Mesenchymal stem cell (in vitro differentiated cells and primary cell): ENCODE data around the gene TESMIN.

Experiments
- DNase-seq: peaks from one replicate; pipeline ENCODE4 v3.0.0-alpha.2; 2013
- H2AFZ ChIP-seq: one replicate; pipeline ENCODE4 v1.6.1; 2013; ENCODE audit warnings: low read depth, mild to moderate bottlenecking, control low read depth, inconsistent platforms, low read length, moderate library complexity
- H2AK5ac ChIP-seq: 2 replicates; pipeline ENCODE4 v1.6.1; 2013; ENCODE audit warnings: low read length, moderate library complexity, mild to moderate bottlenecking, inconsistent platforms; ENCODE audit not compliant: severe bottlenecking
- H2BK120ac ChIP-seq: one replicate; pipeline ENCODE4 v1.6.1; 2013; ENCODE audit warnings: low read depth, mild to moderate bottlenecking, inconsistent platforms, low read length, moderate library complexity
- H2BK12ac ChIP-seq, 2 experiments: one replicate each; pipeline ENCODE4 v1.6.1; 2013; ENCODE audit warnings: inconsistent platforms in 2 of 2, low read length in 2 of 2, mild to moderate bottlenecking in 2 of 2, moderate library complexity in 2 of 2, control low read depth in 1 of 2
- H2BK15ac ChIP-seq: one replicate; pipeline ENCODE4 v1.6.1; 2013; ENCODE audit warnings: mild to moderate bottlenecking, low read depth, inconsistent platforms; ENCODE audit not compliant: poor library complexity, severe bottlenecking
- H2BK5ac ChIP-seq: 2 replicates; pipeline ENCODE4 v1.6.1; 2013; ENCODE audit warnings: low read depth, mild to moderate bottlenecking, low read length, control low read depth, inconsistent platforms; ENCODE audit not compliant: poor library complexity, severe bottlenecking
- H3K14ac ChIP-seq, 2 experiments: one replicate each; pipeline ENCODE4 v1.6.1; 2013; ENCODE audit warnings: inconsistent platforms in 2 of 2, low read length in 2 of 2, control low read depth in 1 of 2, mild to moderate bottlenecking in 1 of 2, moderate library complexity in 1 of 2
- H3K18ac ChIP-seq, 2 experiments: one replicate each; pipeline ENCODE4 v1.6.1; 2013; ENCODE audit warnings: inconsistent platforms in 2 of 2, low read length in 2 of 2, control low read depth in 1 of 2, low read depth in 1 of 2, mild to moderate bottlenecking in 1 of 2
- H3K23ac ChIP-seq, 2 experiments: one replicate each; pipeline ENCODE4 v1.6.1; 2013; ENCODE audit warnings: inconsistent platforms in 2 of 2, low read length in 2 of 2, mild to moderate bottlenecking in 2 of 2, moderate library complexity in 2 of 2, control low read depth in 1 of 2
- H3K27ac ChIP-seq: 2 replicates; pipeline ENCODE4 v1.5.1; 2013; ENCODE audit warnings: mild to moderate bottlenecking, moderate library complexity, low read length, control low read depth, inconsistent platforms; ENCODE audit not compliant: poor library complexity, severe bottlenecking
- H3K27me3 ChIP-seq, 2 experiments: 2 replicates each; pipeline versions ENCODE4 v1.6.1 to v1.7.0; 2013; ENCODE audit warnings: low read length in 2 of 2, mild to moderate bottlenecking in 2 of 2, moderate library complexity in 2 of 2, control low read depth in 1 of 2, inconsistent platforms in 1 of 2; ENCODE audit not compliant: control insufficient read depth in 1 of 2, insufficient read depth in 1 of 2
- H3K36me3 ChIP-seq, 2 experiments: 2 replicates each; pipeline versions ENCODE4 v1.6.1 to v1.7.0; 2013; ENCODE audit warnings: low read length in 2 of 2, control low read depth in 1 of 2, inconsistent platforms in 1 of 2, low read depth in 1 of 2, mild to moderate bottlenecking in 1 of 2; ENCODE audit not compliant: insufficient read depth in 2 of 2, control insufficient read depth in 1 of 2
- H3K4ac ChIP-seq, 2 experiments: one replicate each; pipeline ENCODE4 v1.6.1; 2013; ENCODE audit warnings: inconsistent platforms in 2 of 2, low read length in 2 of 2, mild to moderate bottlenecking in 2 of 2, moderate library complexity in 2 of 2, control low read depth in 1 of 2, low read depth in 1 of 2
- H3K4me1 ChIP-seq: 2 replicates; pipeline ENCODE4 v1.6.1; 2013; ENCODE audit warnings: low read depth, low read length, control low read depth; ENCODE audit not compliant: control insufficient read depth, insufficient read depth
- H3K4me2 ChIP-seq: 2 replicates; pipeline ENCODE4 v1.6.1; 2013; ENCODE audit warnings: low read length, mild to moderate bottlenecking, inconsistent platforms; ENCODE audit not compliant: poor library complexity, severe bottlenecking
- H3K4me3 ChIP-seq, 2 experiments: 2 replicates each; pipeline versions ENCODE4 v1.5.1 to v1.7.0; 2013; ENCODE audit warnings: low read length in 2 of 2, mild to moderate bottlenecking in 2 of 2, control low read depth in 1 of 2, low read depth in 1 of 2; ENCODE audit not compliant: insufficient read depth in 1 of 2
- H3K79me1 ChIP-seq: replicated peaks from 2 replicates; pipeline ENCODE4 v1.6.1; 2013; ENCODE audit warnings: mild to moderate bottlenecking, control low read depth, low read length, inconsistent platforms; ENCODE audit not compliant: poor library complexity, severe bottlenecking
- H3K9ac ChIP-seq: 2 replicates; pipeline ENCODE4 v1.7.0; 2013; ENCODE audit warnings: mild to moderate bottlenecking, low read length, moderate library complexity
- H3K9me3 ChIP-seq: 2 replicates; pipeline ENCODE4 v1.7.0; 2013; ENCODE audit warnings: mild to moderate bottlenecking, low read length; ENCODE audit not compliant: control insufficient read depth
- H4K8ac ChIP-seq: one replicate; pipeline ENCODE4 v1.6.1; 2013; ENCODE audit warnings: inconsistent platforms, mild to moderate bottlenecking, low read length, moderate library complexity
- H4K91ac ChIP-seq: one replicate; pipeline ENCODE4 v1.6.1; 2013; ENCODE audit warnings: mild to moderate bottlenecking, low read length, inconsistent platforms
- WGBS: methylation state at CpG from one replicate; pipeline ENCODE4 v1.1.7; 2013; ENCODE audit warnings: mixed read lengths; 5-methylcytosine and 5-hydroxymethylcytosine counted together

TESMIN gene

GRCh38 chr11:68749229-68750123, 1.8 kb downstream of the TESMIN start:
- Histone ChIP-seq H2AK5ac (no peak overlapping the region), H3K18ac (no peak overlapping the region), H3K79me1 (no peaks in the 10 kb centered on the region), H4K8ac (no peak overlapping the region), H3K4ac (no peak overlapping the region), H3K4me3 (no peak overlapping the region), H3K27me3 (peaks cover 0 to 48% of the 10 kb centered on the region in 2 experiments), H3K9me3 (no peaks in the 10 kb centered on the region), H3K4me2 (no peak overlapping the region), H3K9ac (no peak overlapping the region), H3K36me3 (peaks cover 4 to 8% of the 10 kb centered on the region in 2 experiments), H3K27ac (no peak overlapping the region), H3K23ac (no peak overlapping the region), H2BK12ac (no peak overlapping the region), H2AFZ (peak overlapping the region; percentile 18), H2BK120ac (no peak overlapping the region), H3K14ac (no peak overlapping the region), H2BK5ac (no peak overlapping the region), H4K91ac (no peak overlapping the region), H3K4me1 (peaks cover 17% of the 10 kb centered on the region), H2BK15ac (no peak overlapping the region)
- 70% methylated on average over 19 of the region's 20 CpGs for WGBS
- peak; percentile 49 for DNase-seq

DNA sequence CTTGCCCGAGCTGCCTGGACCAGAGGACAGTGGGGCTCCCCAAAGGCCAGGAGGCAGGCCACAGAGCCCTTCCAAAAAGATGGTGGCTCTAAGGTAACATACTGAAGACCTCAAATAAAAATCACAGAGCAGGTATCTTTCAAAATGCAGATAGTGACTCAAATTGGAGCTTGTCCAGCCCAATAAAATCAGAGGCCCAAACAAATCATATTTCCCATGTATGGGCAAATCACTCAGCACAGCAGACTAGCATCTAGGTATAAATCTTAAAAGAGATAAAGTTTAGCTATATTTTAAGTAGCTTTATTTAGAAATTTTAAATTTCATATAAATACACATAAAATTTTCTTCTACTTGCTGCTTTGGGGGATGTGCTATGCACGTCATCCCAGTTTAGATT, 3.3 kb downstream of the TESMIN start:
- Histone ChIP-seq H4K91ac (no peak overlapping the region), H3K36me3 (peaks cover 0 to 4% of the 10 kb centered on the region in 2 experiments), H3K4me2 (no peak overlapping the region), H3K14ac (no peak overlapping the region), H3K79me1 (no peaks in the 10 kb centered on the region), H3K23ac (no peak overlapping the region), H2AFZ (no peak overlapping the region), H3K4ac (no peak overlapping the region), H3K4me3 (no peak overlapping the region), H2AK5ac (no peak overlapping the region), H3K27ac (no peak overlapping the region), H3K4me1 (peaks cover 17% of the 10 kb centered on the region), H3K9ac (no peak overlapping the region), H3K27me3 (peaks cover 0 to 54% of the 10 kb centered on the region in 2 experiments), H3K9me3 (no peaks in the 10 kb centered on the region), H4K8ac (no peak overlapping the region), H2BK5ac (no peak overlapping the region), H3K18ac (no peak overlapping the region), H2BK15ac (no peak overlapping the region), H2BK120ac (no peak overlapping the region), H2BK12ac (no peak overlapping the region)
- DNase-seq = no peak
- 62% methylated on average over 2 of the region's 2 CpGs for WGBS

DNA sequence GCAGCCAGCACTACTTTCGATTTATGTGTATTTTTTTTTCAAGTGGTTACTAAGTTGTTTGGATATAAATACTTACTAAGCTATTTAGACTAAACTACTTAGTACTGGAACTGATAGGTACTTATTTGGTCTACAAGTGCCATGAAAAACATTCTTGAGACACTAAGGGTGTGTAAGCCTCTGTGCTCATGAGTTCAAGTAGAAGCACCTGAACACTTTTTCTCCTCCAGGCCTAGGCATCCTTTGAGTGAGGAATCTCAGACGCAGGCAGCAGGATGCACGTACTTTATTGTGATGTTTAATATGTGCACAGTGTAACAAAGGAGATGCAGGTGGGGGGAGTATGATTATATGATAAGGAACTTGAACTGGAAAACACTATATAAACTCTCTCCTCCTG, 7.8 kb downstream of the TESMIN start:
- Histone ChIP-seq H3K4ac (no peak overlapping the region), H2BK15ac (no peak overlapping the region), H3K18ac (no peak overlapping the region), H2BK120ac (no peak overlapping the region), H3K4me1 (peaks cover 9% of the 10 kb centered on the region), H3K4me3 (no peak overlapping the region), H3K9me3 (no peaks in the 10 kb centered on the region), H2BK5ac (no peak overlapping the region), H3K23ac (no peak overlapping the region), H3K4me2 (no peak overlapping the region), H4K8ac (no peak overlapping the region), H3K9ac (no peak overlapping the region), H2AFZ (no peak overlapping the region), H3K27me3 (peaks cover 0 to 66% of the 10 kb centered on the region in 2 experiments), H2AK5ac (no peak overlapping the region), H3K36me3 (no peaks in the 10 kb centered on the region), H3K79me1 (no peaks in the 10 kb centered on the region), H4K91ac (no peak overlapping the region), H3K27ac (no peak overlapping the region), H2BK12ac (no peak overlapping the region), H3K14ac (no peak overlapping the region)
- WGBS = 80% methylated on average over 1 of the region's 3 CpGs
- no peak for DNase-seq

GRCh38 chr11:68741463-68741862, 9.9 kb downstream of the TESMIN start:
- H2AFZ ChIP-seq = no peak overlapping the region
- H3K36me3 ChIP-seq = no peaks in the 10 kb centered on the region
- no peak overlapping the region for H2BK12ac ChIP-seq
- no peak overlapping the region for H3K23ac ChIP-seq
- no peak overlapping the region for H3K14ac ChIP-seq
- 64% methylated on average over 3 of the region's 7 CpGs for WGBS
- no peak overlapping the region for H3K4me2 ChIP-seq
- H2AK5ac ChIP-seq = no peak overlapping the region
- no peak overlapping the region for H2BK15ac ChIP-seq
- peaks cover 0 to 65% of the 10 kb centered on the region in 2 experiments for H3K27me3 ChIP-seq
- peak overlapping the region; percentile 29 for H4K91ac ChIP-seq
- H3K9ac ChIP-seq = no peak overlapping the region
- H3K9me3 ChIP-seq = no peaks in the 10 kb centered on the region
- H3K4me1 ChIP-seq = peaks cover 8% of the 10 kb centered on the region
- H3K4me3 ChIP-seq = no peak overlapping the region
- H3K4ac ChIP-seq = no peak overlapping the region
- no peak overlapping the region for H3K27ac ChIP-seq
- H2BK5ac ChIP-seq = no peak overlapping the region
- H4K8ac ChIP-seq = no peak overlapping the region
- DNase-seq = peak; percentile 23
- H2BK120ac ChIP-seq = no peak overlapping the region
- H3K18ac ChIP-seq = no peak overlapping the region
- no peaks in the 10 kb centered on the region for H3K79me1 ChIP-seq
